Sigmoid colon (tissue), 7 donors: ENCODE measurements around the gene COPS3. TPM values are rescaled to one million over a fixed set of nuclear protein-coding genes. Genes with fewer than 3 reads are reported as not detected.

ENCODE experiments used
- DNase-seq: peaks from one replicate; pipeline ENCODE4 v3.0.0-alpha.2; 2019
- H3K27ac ChIP-seq, 4 donors: fragments of 200-600 bp; sonication (generic); one replicate each; pipeline ENCODE4 v1.5.1; 2016 to 2019; ENCODE audit warnings: mild to moderate bottlenecking in 1 of 4
- H3K27me3 ChIP-seq, 3 donors: fragments of 200-600 bp; sonication (generic); one replicate each; pipeline ENCODE4 v1.5.1; 2019; ENCODE audit warnings: mild to moderate bottlenecking in 1 of 3
- H3K36me3 ChIP-seq, 4 donors: fragments of 200-600 bp; sonication (generic); one replicate each; pipeline ENCODE4 v1.5.1; 2016 to 2019
- H3K4me1 ChIP-seq, 4 donors: fragments of 200-600 bp; sonication (generic); one replicate each; pipeline ENCODE4 v1.5.1; 2017 to 2019
- H3K4me3 ChIP-seq, 4 donors: fragments of 200-600 bp; sonication (generic); one replicate each; pipeline ENCODE4 v1.5.1; 2017 to 2019; ENCODE audit warnings: mild to moderate bottlenecking in 2 of 4, moderate library complexity in 1 of 4
- H3K9me3 ChIP-seq, 4 donors: fragments of 200-600 bp in 3 of 4; sonication (generic) in 3 of 4; one replicate each; pipeline versions ENCODE4 v1.5.1 to v1.6.1; 2013 to 2019
- CTCF ChIP-seq, 4 experiments: fragments of 450-650 bp in 3 of 4; fragments of 200-600 bp in 1 of 4; IDR thresholded peaks; one replicate each; pipeline ENCODE4 v1.5.1; 2016 to 2019; ENCODE audit warnings: antibody characterized with exemption in 4 of 4, mild to moderate bottlenecking in 3 of 4, moderate library complexity in 2 of 4
- EP300 ChIP-seq, 4 donors: sonication (generic); formaldehyde crosslinking; IDR thresholded peaks; one replicate each; pipeline ENCODE4 v1.6.1; 2017; ENCODE audit warnings: antibody characterized with exemption in 4 of 4
- POLR2A ChIP-seq, 2 donors: fragments of 450-650 bp; IDR thresholded peaks; one replicate each; pipeline ENCODE4 v1.6.1; 2016; ENCODE audit warnings: antibody characterized with exemption in 2 of 2, mild to moderate bottlenecking in 2 of 2, moderate library complexity in 2 of 2
- POLR2AphosphoS5 ChIP-seq, 4 donors: sonication (generic); formaldehyde crosslinking; IDR thresholded peaks; one replicate each; pipeline ENCODE4 v1.6.1; 2017; ENCODE audit warnings: antibody characterized with exemption in 4 of 4
- WGBS, 2 donors: extraction: QIAGEN DNeasy Blood & Tissue Kit; methylation state at CpG; one replicate each; pipeline ENCODE4 v1.1.7; 2013; 5-methylcytosine and 5-hydroxymethylcytosine counted together
- intact Hi-C: fragments of 100-400 bp; cut with DNase I; formaldehyde crosslinking; loops from one replicate; pipeline ENCODE4 v1.15.1; 2023
- polyA plus RNA-seq, 3 donors: library from polyadenylated mRNA; stranded (reverse); fragments of 200-250 nt; gene quantifications; one replicate each; pipeline ENCODE4 v1.2.3, GENCODE V29; 2013
- total RNA-seq, 4 donors: library from RNA; depleted of rRNA; stranded (reverse); fragments of >200 nt; gene quantifications; one replicate each; pipeline ENCODE4 v1.1.0, GENCODE V29; 2016
- donor health status: healthy with polysubstance abuse.
- donor health status: Bipolar disorder and iron deficiency.
- donor health status: healthy.

Gene COPS3
- total and polyA plus RNA-seq, 7 donors = 44.6 to 105 (median 56.8) TPM

DNA sequence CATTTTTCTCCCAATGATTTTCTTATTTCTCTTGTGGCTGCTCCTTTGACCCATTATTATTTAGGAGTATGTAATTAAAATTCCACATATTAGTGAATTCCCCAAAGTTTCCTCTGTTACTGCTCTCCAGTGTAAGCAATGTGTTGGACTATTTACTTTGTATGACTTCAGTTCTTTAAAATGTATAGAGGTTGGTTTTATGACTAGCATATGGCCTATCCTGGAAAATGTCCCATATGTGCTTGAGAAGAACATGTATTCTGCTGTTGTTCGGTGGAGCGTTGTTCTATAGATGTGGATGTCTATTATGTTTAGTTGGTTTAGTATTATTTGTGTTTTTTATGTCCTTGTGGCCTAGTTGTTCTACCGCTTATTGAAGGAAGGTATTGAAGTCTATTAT lies 16.2 kb upstream of the COPS3 start:
- WGBS, 2 donors = 80 to 85% methylated on average over 3 of the region's 3 CpGs
- Histone ChIP-seq H3K9me3 (no peaks in the 10 kb centered on the region), H3K36me3 (no peaks in the 10 kb centered on the region), H3K27ac (no peak overlapping the region), H3K4me1 (peaks cover 0 to 11% (median 8%) of the 10 kb centered on the region in 4 donors), H3K27me3 (no peaks in the 10 kb centered on the region), H3K4me3 (no peak overlapping the region)
- TF ChIP-seq POLR2A (IDR thresholded peaks at IDR 0.05) (no peak), POLR2AphosphoS5 (IDR thresholded peaks at IDR 0.05) (no peak), EP300 (IDR thresholded peaks at IDR 0.05) (no peak), CTCF (IDR thresholded peaks at IDR 0.05) (no peak)
- DNase-seq = no peak
- intact Hi-C loops = no loop called here

- Histone ChIP-seq H3K9me3 (no peaks in the 10 kb centered on the region), H3K36me3 (no peaks in the 10 kb centered on the region), H3K4me3 (no peak overlapping the region), H3K27me3 (no peaks in the 10 kb centered on the region), H3K27ac (no peak overlapping the region), H3K4me1 (peaks cover 0 to under 1% (median 0%) of the 10 kb centered on the region in 4 donors)
- DNase-seq = no peak
- no peak for TF ChIP-seq POLR2AphosphoS5 (IDR thresholded peaks at IDR 0.05)
- TF ChIP-seq CTCF (IDR thresholded peaks at IDR 0.05) = no peak
- TF ChIP-seq POLR2A (IDR thresholded peaks at IDR 0.05) = no peak
- TF ChIP-seq EP300 (IDR thresholded peaks at IDR 0.05) = no peak
- intact Hi-C loops = no loop called here
- 89 to 90% methylated on average over 4 of the region's 4 CpGs for WGBS, 2 donors
Measured at GRCh38 chr17:17295141-17295540, 14.1 kb upstream of the COPS3 start.

DNA sequence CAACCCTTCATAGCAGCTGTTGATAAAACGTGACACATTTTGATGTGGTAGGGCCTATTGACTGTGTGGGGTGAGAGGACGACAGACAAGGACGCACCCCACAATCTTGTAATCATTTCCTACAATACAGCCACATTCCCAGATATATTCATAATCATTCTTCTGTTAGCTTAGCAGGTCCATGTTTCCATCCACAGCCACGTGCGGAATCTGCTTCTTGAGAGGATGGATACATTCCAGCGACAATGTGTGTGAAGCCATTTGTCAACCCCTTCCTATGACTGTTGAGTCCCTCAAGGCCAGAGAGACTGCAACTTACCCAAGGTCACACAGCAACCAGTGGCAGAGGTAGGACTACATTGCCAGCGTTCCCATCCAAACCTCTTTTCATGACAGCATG lies 8.7 kb upstream of the COPS3 start:
- Histone ChIP-seq H3K27me3 (no peaks in the 10 kb centered on the region), H3K4me1 (no peaks in the 10 kb centered on the region), H3K9me3 (no peaks in the 10 kb centered on the region), H3K4me3 (no peak overlapping the region), H3K36me3 (no peaks in the 10 kb centered on the region), H3K27ac (no peak overlapping the region)
- DNase-seq = no peak
- WGBS, 2 donors = 84 to 85% methylated on average over 7 of the region's 7 CpGs
- intact Hi-C loops = no loop called here
- TF ChIP-seq POLR2AphosphoS5 (IDR thresholded peaks at IDR 0.05) = no peak
- no peak for TF ChIP-seq EP300 (IDR thresholded peaks at IDR 0.05)
- no peak for TF ChIP-seq CTCF (IDR thresholded peaks at IDR 0.05)
- TF ChIP-seq POLR2A (IDR thresholded peaks at IDR 0.05) = no peak

GRCh38 chr17:17289086-17289485 lies 8.0 kb upstream of the COPS3 start:
- H3K9me3 ChIP-seq = no peaks in the 10 kb centered on the region
- no peak overlapping the region for H3K4me3 ChIP-seq
- H3K36me3 ChIP-seq = no peaks in the 10 kb centered on the region
- intact Hi-C loops = no loop called here
- H3K27me3 ChIP-seq = no peaks in the 10 kb centered on the region
- no peak for DNase-seq
- 90 to 91% methylated on average over 4 of the region's 4 CpGs for WGBS, 2 donors
- H3K4me1 ChIP-seq = no peaks in the 10 kb centered on the region
- TF ChIP-seq CTCF (IDR thresholded peaks at IDR 0.05) (no peak), EP300 (IDR thresholded peaks at IDR 0.05) (no peak), POLR2AphosphoS5 (IDR thresholded peaks at IDR 0.05) (no peak), POLR2A (IDR thresholded peaks at IDR 0.05) (no peak)
- H3K27ac ChIP-seq = no peak overlapping the region

- no peaks in the 10 kb centered on the region for H3K27me3 ChIP-seq
- no peak for DNase-seq
- WGBS, 2 donors = 92 to 95% methylated on average over 5 of the region's 5 CpGs
- H3K27ac ChIP-seq = no peak overlapping the region
- no peaks in the 10 kb centered on the region for H3K36me3 ChIP-seq
- H3K4me3 ChIP-seq = no peak overlapping the region
- TF ChIP-seq CTCF (IDR thresholded peaks at IDR 0.05) (no peak), POLR2A (IDR thresholded peaks at IDR 0.05) (no peak), EP300 (IDR thresholded peaks at IDR 0.05) (no peak), POLR2AphosphoS5 (IDR thresholded peaks at IDR 0.05) (no peak)
- intact Hi-C loops = no loop called here
- no peaks in the 10 kb centered on the region for H3K9me3 ChIP-seq
- peaks cover 0 to 6% (median 2%) of the 10 kb centered on the region in 4 donors for H3K4me1 ChIP-seq
Measured at GRCh38 chr17:17285951-17286350, 4.9 kb upstream of the COPS3 start.
